ENCODE results near the gene HPCAL1. TPM values are rescaled to one million over a fixed set of nuclear protein-coding genes. Genes with fewer than 3 reads are reported as not detected.

HPCAL1 gene
- total RNA-seq, 1 experiment from 2014 or later, result 26.9 TPM

DNA sequence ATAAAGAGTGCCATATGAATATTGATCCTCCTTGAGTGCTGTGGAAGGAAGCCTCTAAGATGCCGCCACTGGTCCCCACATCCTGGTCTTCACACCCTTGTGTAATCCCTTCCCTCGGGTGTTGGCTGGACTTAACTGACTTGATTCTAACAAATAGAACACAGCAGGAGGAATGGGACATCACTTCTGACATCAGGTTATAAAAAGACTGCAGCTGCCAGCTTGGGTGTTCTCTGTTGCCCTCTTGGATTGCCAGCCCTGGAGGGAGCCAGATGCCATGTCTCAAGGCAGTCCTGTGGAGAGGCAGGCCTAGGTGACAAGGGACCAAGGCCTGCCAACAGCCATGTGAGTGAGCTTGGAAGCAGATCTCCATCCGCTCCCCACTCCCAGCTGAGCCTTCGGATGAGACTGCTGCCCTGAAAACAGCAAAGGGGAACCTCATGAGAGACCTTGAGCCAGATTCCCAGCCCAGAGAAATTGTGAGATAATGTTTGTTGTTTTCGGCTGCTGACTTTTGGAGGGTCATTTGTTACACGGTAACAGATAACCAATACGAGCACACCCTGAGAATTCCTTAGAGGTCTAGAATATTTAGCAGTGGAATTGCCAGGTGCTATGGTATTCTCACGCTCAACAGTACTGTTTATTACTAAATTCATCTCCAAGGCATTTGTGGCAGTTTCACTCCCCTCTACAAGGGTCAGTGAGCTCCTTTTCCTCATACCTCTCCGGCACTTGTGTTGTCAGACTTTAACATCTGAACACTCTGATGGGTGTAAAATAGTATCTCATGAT lies 32.5 kb downstream of the HPCAL1 start:
- H3K27ac Mint-ChIP-seq (ENCODE audit: unreplicated experiment), result no peak overlapping the region
- Histone ChIP-seq H3K4me1 (peaks cover 16% of the 10 kb centered on the region), H3K27me3 (replicated peaks; ENCODE audit: control insufficient read depth, insufficient read depth, low read length) (no peaks in the 10 kb centered on the region), H3K9me3 (no peaks in the 10 kb centered on the region), H3K4me3 (ENCODE audit: low read depth, low read length) (no peak overlapping the region), H3K36me3 (ENCODE audit: control insufficient read depth, insufficient read depth, low read length) (no peaks in the 10 kb centered on the region)
- intact Hi-C loops (cut with micrococcal nuclease; ENCODE audit: unreplicated experiment), result no loop called here
- TF ChIP-seq, protein P1, sequence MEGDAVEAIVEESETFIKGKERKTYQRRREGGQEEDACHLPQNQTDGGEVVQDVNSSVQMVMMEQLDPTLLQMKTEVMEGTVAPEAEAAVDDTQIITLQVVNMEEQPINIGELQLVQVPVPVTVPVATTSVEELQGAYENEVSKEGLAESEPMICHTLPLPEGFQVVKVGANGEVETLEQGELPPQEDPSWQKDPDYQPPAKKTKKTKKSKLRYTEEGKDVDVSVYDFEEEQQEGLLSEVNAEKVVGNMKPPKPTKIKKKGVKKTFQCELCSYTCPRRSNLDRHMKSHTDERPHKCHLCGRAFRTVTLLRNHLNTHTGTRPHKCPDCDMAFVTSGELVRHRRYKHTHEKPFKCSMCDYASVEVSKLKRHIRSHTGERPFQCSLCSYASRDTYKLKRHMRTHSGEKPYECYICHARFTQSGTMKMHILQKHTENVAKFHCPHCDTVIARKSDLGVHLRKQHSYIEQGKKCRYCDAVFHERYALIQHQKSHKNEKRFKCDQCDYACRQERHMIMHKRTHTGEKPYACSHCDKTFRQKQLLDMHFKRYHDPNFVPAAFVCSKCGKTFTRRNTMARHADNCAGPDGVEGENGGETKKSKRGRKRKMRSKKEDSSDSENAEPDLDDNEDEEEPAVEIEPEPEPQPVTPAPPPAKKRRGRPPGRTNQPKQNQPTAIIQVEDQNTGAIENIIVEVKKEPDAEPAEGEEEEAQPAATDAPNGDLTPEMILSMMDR (IDR thresholded peaks at IDR 0.05; ENCODE audit: insufficient read depth in 1 of 2, low read depth in 1 of 2, low read length in 1 of 2, severe bottlenecking in 1 of 2, unreplicated experiment in 1 of 2), result no peak
- peaks cover 10% of the 10 kb centered on the region for H3K36me3 Mint-ChIP-seq (ENCODE audit: insufficient read depth, unreplicated experiment)
- no peak overlapping the region for H3K4me3 Mint-ChIP-seq (ENCODE audit: unreplicated experiment)
- ChIA-PET CTCF (no interaction called here), POLR2A (no interaction called here)
- H3K9me3 Mint-ChIP-seq (ENCODE audit: unreplicated experiment), result no peaks in the 10 kb centered on the region
- no TSS peak for BruUV-seq (replicated peaks)
- DNase-seq, result no peak
- no peaks in the 10 kb centered on the region for H3K27me3 Mint-ChIP-seq (ENCODE audit: insufficient read depth, unreplicated experiment)
- peaks cover 36% of the 10 kb centered on the region for H3K4me1 Mint-ChIP-seq (ENCODE audit: low read depth, unreplicated experiment)

DNA sequence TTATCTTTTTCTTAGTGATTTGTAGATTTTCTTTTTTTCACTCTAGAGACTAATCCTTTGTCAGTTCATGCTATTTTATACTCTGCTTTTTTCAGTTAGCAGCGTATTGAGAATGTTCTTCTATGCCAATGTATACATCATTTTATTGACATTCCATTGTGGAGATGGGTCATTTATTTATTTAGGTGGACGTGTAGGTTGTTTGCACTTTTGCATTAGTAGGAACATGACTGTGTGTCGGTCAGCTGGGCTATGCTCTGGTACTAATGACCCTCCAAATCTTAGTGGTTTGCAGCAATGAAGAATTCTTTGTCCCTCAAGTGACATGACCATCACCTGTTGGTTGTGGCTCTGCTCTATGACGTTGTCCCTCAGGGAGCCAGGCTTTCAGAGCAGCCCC lies 33.6 kb downstream of the HPCAL1 start:
- H3K4me1 Mint-ChIP-seq (ENCODE audit: low read depth, unreplicated experiment), result peaks cover 25% of the 10 kb centered on the region
- BruUV-seq (replicated peaks), result no TSS peak

DNA sequence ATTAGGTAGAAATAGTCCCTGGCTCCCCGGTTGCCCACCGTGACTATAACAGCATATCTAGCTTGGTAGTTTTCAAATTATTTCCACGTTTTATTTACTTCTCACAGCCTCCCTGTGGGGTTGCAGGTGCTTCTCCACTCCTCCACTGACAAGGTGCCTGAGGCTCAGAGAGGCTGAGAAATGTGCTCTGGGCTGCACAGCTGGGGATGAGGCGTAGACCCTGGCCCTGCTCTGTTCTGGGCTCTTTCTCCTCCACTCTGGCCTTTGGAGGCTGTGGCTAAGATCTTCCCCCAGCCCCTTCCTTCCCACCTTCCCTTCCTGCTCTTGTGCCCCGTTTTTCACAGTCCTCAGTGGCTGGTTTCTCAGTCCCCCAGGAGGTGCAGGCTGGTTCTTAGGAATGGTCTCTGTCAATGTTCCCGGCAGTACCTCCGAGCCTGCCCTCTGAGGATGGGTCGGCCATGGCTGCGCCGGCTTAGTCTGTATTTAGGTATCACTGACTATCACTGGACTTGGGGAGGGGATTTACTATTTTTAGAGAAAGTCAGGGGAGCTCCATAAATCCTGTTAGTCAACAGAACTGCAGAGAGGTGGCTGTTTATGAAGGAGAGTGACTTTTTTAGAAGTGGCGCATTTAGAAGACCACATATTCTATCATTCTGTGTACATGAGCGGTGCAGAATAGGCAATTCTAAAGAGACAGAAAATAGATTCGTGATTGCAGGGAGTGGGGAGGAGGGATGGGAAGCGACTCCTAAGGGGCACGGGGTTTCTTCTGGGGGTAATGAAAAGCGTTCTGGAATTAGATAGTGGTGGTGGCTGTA lies 35.0 kb downstream of the HPCAL1 start:
- Histone ChIP-seq H3K27me3 (replicated peaks; ENCODE audit: control insufficient read depth, insufficient read depth, low read length) (no peaks in the 10 kb centered on the region), H3K9me3 (no peaks in the 10 kb centered on the region), H3K4me1 (no peaks in the 10 kb centered on the region; the same call in 1 of the 2 replicates), H3K4me3 (ENCODE audit: low read depth, low read length) (no peak overlapping the region), H3K36me3 (ENCODE audit: control insufficient read depth, insufficient read depth, low read length) (no peaks in the 10 kb centered on the region)
- Mint-ChIP-seq H3K9me3 (ENCODE audit: unreplicated experiment) (no peaks in the 10 kb centered on the region), H3K27ac (ENCODE audit: unreplicated experiment) (no peak overlapping the region), H3K4me3 (ENCODE audit: unreplicated experiment) (no peak overlapping the region), H3K27me3 (ENCODE audit: insufficient read depth, unreplicated experiment) (no peaks in the 10 kb centered on the region), H3K4me1 (ENCODE audit: low read depth, unreplicated experiment) (peaks cover 13% of the 10 kb centered on the region), H3K36me3 (ENCODE audit: insufficient read depth, unreplicated experiment) (peaks cover 6% of the 10 kb centered on the region)
- CTCF ChIA-PET, result no interaction called here
- TF ChIP-seq, protein P1 (IDR thresholded peaks at IDR 0.05; ENCODE audit: insufficient read depth in 1 of 2, low read depth in 1 of 2, low read length in 1 of 2, severe bottlenecking in 1 of 2, unreplicated experiment in 1 of 2), result no peak
- POLR2A ChIA-PET, result no interaction called here
- no TSS peak for BruUV-seq (replicated peaks)
- intact Hi-C loops (cut with micrococcal nuclease; ENCODE audit: unreplicated experiment), result no loop called here
- DNase-seq, result no peak

More for the DNA sequence above, 33.6 kb downstream of the HPCAL1 start:
- Mint-ChIP-seq H3K36me3 (ENCODE audit: insufficient read depth, unreplicated experiment) (peaks cover 9% of the 10 kb centered on the region), H3K9me3 (ENCODE audit: unreplicated experiment) (no peaks in the 10 kb centered on the region), H3K27me3 (ENCODE audit: insufficient read depth, unreplicated experiment) (no peaks in the 10 kb centered on the region), H3K27ac (ENCODE audit: unreplicated experiment) (no peak overlapping the region), H3K4me3 (ENCODE audit: unreplicated experiment) (no peak overlapping the region)
- TF ChIP-seq, protein P1 (IDR thresholded peaks at IDR 0.05; ENCODE audit: insufficient read depth in 1 of 2, low read depth in 1 of 2, low read length in 1 of 2, severe bottlenecking in 1 of 2, unreplicated experiment in 1 of 2), result no peak
- Histone ChIP-seq H3K4me1 (peaks cover 6% of the 10 kb centered on the region), H3K36me3 (ENCODE audit: control insufficient read depth, insufficient read depth, low read length) (no peaks in the 10 kb centered on the region), H3K4me3 (ENCODE audit: low read depth, low read length) (no peak overlapping the region), H3K27me3 (replicated peaks; ENCODE audit: control insufficient read depth, insufficient read depth, low read length) (no peaks in the 10 kb centered on the region), H3K9me3 (no peaks in the 10 kb centered on the region)
- POLR2A ChIA-PET, result no interaction called here
- DNase-seq, result no peak
- CTCF ChIA-PET, result no interaction called here
- intact Hi-C loops (cut with micrococcal nuclease; ENCODE audit: unreplicated experiment), result no loop called here

Data from Caco-2 (cell line).